SK-N-DZ (cell line): ENCODE measurements around the gene FBH1.
"Not testable (repeated sequence)": the region's sequence is repeated elsewhere in the genome, so short reads cannot be mapped to it uniquely, and the experiment has no call there.

Experiments used
- DNase-seq: peaks from one replicate; pipeline ENCODE4 v3.0.0-alpha.2; 2015; ENCODE audit warnings: low spot score

Gene FBH1

DNA sequence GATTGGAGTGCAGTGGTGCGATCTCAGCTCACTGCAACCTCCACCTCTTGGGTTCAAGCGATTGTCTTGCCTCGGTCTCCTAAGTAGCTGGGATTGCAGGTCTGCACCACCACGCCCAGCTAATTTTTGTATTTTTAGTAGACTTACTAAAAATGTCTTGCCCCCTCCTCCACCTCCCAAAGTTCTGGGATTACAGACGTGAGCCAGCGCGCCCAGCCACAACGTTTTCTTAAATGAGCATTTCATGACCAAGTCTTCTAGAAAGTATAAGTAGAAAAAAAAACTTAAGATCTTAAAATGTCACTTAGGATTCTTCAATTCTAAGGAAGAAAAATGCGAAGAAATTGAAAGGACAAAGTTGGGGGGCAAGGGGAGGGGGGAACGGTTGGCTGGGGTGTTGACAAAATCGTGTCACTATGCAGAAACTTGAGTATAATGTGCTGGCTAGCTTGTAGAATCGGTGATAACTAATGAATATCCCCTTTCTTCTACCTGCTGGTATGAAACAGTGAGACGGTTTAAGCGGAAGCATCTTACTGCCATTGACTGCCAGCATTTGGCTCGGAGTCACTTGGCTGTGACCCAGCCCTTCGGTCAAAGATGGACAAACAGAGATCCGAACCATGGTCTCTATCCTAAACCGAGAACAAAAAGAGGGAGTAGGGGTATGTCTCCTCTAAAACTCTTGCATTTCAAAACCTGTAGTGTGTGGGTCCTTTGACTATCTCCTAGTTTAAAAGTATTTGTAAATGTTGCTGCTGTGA is 12.7 kb downstream of the FBH1 start:
- DNase-seq, result no peak

DNA sequence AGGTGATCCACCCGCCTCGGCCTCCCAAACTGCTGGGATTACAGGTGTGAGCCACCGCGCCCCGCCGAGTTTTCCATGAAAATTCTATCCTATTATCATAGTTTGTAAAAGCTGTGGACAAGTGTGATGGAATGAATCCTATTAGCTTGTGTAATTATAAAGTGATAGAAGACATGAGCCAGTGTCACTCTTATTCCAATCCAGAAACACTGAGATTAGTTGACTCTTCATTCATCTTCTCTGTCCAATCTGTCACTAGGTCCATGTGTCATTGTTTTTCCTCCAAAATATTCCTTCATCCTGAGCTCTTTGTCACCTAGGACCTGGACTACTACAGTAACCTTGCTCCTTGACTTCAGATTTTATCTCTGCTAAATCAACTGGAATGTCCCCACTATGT is 13.5 kb downstream of the FBH1 start:
- no peak for DNase-seq

DNA sequence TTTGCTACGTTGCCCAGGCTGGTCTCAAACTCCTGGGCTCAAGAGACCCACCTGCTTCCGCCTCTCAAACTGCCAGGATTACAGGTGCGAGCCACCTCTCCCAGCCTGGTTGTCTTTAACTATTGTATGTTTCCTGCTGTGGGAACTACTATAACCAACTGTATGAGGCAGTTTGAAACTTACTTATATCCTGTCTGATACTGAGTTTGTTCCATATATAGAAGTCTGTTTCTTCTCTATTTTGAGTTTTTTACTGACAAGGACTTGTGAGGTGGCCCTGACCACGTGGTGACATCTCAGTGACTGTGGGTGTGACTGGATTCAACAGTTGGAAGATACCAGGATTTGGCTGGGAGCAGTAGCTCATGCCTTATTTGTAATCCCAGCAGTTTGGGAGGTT is 14.2 kb downstream of the FBH1 start:
- no peak for DNase-seq

DNA sequence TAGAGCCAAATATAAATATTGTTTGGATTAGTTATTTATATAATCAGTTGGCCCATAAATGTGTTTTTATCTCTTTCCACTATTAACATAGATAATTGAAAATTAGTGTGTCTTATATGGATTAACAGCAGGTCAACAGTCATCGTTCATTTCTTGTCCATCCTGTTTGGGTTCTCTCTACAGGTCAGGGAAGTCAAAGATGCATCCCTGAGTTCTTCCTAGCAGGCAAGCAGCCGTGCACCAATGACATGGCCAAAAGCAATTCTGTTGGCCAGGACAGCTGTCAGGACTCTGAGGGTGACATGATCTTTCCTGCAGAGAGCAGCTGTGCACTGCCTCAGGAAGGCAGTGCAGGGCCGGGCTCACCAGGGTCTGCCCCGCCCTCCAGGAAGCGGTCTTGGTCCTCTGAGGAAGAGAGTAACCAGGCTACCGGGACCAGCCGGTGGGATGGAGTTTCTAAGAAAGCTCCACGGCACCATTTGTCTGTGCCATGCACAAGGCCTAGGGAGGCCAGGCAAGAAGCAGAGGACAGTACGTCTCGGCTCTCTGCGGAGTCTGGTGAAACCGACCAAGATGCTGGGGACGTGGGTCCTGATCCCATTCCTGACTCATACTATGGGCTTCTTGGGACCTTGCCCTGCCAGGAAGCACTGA is 15.9 kb downstream of the FBH1 start:
- no peak for DNase-seq

DNA sequence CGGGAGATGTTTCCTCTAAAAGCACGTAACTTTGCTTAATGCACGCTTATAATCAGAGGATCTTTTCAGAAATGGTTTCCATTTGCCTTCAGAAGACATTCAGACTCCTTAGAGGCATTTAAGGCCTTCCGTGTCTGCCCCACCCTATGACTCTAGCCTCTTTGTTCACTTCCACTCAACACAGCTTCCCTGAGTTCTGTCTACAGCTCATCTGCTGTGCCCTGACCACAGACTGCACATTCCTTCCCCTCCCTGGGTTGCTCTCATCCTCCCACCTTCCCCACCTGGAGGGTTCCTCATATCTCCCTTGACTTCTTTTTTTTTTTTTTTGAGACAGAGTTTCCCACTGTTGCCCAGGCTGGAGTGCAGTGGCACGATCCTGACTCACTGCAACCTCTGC is 16.6 kb downstream of the FBH1 start:
- no peak for DNase-seq

DNA sequence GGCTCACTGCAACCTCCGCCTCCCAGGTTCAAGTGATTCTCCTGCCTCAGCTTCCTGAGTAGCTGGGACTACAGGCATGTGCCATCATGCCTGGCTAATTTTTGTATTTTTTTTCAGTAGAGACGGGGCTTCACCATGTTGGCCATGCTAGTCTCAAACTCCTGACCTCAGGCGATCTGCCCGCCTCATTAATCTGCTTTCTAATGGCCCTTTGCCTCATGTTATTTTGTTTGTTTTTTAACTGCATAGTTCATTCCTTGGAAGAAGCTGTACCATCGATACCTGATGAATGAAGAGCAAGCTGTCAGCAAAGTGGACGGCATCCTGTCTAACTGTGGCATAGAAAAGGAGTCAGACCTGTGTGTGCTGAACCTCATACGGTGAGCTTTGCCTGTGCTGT is 18.6 kb downstream of the FBH1 start:
- not testable (repeated sequence) for DNase-seq

DNA sequence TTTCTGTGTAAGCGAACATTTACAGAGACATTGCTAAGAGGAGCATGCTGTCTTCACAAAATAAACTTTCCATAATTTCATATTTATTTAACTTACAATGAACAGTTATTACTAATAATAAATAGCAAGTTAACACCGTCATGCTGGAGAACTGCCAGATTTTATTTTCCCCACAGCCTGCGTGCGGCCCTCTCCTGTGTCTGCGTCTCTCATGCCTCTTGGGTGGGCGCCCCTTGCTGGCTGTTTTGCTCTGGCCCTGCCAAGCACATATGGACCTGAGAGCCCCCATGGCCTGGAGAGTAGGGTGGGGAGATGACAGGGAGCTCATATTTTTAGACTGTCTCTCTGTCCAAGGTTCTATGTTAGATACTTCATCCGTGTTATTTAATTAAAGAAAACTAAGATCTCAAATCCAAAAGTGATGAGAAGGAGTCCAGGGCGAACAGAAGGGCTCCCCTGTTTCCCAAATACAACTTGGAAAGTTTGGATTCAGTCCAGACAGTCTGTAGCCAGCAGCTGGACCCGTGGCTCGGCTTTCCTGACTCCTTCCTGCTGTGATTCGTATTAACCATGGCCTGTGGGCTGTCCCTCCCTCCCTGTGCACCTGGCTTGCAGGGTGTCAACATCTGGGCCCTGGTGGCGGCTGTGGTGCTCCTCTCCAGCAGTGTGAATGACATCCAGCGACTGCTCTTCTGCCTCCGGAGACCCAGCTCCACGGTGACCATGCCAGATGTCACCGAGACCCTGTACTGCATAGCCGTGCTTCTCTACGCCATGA is 20.5 kb downstream of the FBH1 start:
- no peak for DNase-seq

DNA sequence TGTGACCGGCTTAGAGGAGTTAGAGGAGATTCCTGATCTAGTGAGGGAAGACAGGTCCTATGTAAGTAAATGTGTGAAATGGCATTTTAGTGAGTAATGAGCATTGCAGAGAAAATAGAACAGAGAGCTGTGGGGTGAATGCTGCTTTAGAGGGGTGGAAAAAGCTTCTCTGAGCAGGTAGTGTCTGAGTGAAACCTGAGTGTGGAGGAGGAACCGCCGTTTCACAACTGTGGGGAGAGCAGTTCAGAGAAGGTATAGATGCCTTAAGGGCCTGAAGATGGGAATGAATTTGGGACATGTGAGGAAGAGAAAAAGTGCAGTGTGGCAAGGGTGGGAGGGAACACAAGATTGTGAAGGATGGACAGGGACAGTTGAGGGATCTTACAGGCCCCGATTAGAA is 21.6 kb downstream of the FBH1 start:
- no peak for DNase-seq

DNA sequence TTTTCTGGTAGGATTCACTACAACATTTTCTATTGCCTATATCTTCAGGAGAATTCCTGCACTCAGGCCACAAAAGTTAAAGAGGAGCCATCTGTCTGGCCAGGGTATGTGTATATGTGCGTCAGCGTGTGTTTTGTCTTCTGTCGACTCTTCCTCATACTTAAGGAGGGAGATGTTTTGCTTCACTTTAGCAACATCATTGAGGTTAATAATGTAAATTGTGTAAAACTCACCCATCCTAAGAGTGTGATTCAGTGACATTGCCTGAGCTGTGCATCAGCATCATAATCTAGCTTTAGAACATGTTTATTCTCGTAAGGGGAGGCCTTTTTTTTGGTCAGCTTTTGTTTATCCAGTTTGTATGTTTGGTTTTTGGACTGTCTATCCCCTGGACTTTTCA is 23.7 kb downstream of the FBH1 start:
- DNase-seq, result no peak

DNA sequence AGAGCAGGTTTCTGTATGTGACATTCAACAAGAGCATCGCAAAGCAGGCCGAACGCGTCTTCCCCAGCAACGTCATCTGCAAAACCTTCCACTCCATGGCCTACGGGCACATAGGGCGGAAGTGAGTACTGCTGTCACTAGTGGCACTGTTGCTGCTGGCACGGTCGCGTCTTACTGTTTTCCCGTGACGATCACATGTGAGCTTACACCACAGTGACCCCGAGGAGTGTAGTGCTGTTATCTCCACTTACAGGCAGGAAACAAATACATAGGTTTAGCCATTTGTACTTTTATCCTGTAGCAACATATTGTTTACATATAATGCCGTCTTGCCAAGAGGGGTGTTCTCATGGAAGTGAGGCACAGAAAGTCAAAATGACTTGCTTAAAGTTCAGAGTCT is 25.4 kb downstream of the FBH1 start:
- no peak for DNase-seq

DNA sequence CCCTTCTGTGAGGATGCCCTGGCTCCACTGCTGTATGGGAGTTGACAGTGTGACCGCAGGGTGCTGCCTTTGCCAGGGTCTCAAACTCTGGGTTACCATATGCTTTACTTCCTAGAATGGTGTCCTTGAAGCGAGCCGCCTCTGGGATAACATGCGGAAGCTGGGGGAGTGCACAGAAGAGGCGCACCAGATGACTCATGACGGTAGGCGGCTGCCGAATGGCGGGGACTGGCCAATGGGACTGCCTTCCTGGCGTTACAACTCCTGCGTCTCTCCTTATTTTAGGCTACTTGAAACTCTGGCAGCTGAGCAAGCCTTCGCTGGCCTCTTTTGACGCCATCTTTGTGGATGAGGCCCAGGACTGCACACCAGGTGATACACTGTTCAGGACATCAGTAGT is 27.3 kb downstream of the FBH1 start:
- DNase-seq, result no peak

DNA sequence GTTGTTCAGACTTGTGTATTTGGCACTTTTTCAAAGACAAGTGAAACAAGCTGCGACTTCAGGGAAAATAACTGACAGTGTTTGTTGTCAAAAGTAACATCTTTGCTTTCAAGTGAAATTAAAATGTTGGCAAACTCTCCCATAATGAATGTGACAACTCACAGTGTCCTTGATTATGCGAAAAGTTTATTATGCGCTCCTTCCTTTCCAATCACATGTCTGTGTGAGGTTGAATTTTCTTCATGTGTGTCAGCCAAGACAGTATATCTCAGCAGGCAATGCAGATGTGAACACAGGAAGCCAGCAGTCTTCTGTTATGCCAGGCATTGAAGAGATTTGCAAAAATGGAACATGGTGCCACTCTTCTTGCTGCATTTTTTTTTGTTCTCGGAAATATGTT is 28.7 kb downstream of the FBH1 start:
- no peak for DNase-seq

DNA sequence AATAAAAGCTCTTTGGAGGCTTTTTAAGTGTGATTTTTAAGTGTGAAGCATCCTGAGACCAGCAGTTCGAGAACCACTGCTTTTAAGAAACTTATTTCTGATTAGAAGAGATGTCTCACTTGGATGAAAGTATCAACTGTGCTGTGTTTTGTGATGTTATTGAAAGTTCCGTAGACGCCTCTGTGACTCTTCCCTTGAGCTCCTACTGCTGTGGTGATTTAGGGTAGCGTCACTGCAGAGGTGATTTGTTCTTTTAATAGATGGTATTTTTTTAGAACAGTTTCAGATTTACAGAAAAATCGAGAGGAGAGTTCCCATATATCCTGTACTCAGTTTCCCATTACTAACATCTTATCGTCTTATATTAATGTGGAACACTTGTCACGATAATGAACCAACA is 29.5 kb downstream of the FBH1 start:
- no peak for DNase-seq

DNA sequence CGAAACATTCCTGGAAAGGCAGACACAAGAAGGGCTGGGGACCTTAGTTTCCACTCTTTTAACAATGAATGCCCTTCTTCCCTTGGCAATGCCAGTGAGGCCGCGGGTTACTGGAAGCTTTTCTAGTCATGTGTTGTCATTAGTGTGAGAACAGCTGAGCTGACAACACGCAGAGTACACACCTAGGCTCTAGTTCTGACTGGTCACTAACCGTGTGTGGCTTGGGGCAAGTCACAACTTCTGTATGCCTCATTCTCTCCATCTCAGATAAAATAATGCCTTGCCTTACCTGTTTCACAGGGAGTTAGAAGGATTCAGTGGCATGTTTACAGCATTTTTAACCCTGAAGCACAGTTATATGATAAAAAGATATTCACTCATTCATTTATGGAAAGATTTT is 31.7 kb downstream of the FBH1 start:
- DNase-seq, result no peak

DNA sequence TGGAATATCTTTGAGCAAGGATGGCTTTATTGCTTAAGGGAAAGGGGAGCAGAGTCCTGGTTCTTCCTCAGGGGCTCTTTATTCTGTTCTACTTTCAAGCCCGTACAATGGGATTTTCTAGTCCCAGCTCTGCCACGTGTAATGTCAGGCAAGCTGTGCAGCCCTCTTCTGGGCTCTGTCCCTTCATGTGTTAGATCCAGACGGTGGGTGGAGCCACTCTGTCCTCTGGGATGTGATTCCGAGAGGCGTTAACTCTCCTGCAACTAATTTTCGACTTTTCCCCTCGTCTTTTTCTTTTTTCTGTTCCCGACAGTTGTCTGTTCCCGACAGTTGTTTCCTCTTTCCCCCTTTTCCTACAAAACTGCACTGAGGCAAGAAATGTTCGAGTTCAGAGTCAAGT is 34.8 kb downstream of the FBH1 start:
- no peak for DNase-seq

DNA sequence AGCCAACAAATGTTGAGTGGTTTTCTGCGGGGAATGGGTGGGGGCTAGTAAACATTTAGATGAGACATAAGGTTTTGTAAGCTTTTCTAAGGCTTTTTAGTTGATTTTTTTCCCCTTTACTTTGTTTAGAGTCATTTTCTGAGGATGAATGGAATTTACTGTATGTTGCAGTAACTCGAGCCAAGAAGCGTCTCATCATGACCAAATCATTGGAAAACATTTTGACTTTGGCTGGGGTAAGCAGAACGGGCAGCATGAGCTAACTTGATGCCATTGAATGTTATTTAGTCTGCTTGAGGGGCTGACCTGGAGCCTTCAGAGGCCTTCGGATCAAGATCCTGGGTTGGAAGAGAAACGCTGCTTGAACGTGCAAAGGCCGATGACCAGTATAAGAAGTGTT is 37.3 kb downstream of the FBH1 start:
- no peak for DNase-seq

DNA sequence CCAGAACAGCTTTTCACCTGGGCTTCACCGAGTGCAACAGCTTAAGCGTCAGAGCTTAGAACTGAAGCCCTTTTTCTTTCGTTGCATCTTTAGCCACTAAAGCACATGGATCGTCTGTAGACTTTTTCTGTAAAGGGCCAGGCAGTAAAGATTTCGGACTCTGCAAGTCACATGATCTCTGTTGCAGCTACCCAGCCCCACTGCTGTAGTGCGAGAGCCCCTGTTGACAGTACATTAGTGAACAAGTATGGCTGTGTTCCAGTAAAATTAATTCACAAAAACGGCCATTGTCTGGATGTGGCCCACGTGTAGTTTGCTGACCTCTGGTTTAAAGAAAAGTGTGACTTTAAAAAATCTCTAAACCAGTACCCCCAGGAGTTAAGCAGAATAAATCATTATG is 39.4 kb downstream of the FBH1 start:
- DNase-seq, result no peak

DNA sequence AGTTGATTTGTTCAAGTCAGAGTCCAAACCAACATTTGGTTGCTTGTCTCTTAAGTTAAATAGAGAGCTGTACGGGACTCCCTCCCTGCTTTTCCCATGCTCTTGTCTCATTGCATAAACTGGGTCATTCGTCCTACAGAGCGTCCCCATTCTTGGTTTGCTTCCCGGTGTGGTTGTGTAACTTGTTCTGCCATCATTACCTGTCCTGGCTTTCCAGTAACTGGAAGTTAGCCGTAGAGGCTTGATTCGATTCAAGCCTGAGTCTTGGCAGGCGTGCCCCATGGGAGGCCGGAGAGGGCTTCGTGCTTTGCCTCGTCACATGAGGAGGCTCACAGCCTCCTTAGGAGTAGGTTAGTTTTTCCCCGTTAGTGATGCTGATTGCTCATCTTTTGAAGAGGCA is 40.2 kb downstream of the FBH1 start:
- DNase-seq, result no peak

DNA sequence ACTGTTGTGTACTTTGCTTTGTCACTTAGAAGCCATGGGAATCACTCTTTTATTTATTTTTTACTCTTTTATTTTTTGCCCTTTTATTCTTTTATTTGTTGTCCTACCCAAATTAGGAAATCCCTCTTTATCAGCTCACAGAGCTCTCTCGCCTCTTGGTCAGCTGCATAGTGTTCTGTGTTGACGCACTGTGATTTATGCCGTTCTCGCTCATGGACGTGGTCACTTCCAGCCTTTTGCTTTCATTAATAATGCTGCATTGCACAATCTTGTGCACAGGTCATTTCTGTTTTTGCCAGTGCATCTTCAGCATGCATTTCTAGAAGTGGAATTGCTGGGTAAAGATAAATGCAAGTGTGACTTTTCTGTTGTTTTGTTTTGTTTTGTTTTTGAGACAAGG is 42.3 kb downstream of the FBH1 start:
- no peak for DNase-seq

DNA sequence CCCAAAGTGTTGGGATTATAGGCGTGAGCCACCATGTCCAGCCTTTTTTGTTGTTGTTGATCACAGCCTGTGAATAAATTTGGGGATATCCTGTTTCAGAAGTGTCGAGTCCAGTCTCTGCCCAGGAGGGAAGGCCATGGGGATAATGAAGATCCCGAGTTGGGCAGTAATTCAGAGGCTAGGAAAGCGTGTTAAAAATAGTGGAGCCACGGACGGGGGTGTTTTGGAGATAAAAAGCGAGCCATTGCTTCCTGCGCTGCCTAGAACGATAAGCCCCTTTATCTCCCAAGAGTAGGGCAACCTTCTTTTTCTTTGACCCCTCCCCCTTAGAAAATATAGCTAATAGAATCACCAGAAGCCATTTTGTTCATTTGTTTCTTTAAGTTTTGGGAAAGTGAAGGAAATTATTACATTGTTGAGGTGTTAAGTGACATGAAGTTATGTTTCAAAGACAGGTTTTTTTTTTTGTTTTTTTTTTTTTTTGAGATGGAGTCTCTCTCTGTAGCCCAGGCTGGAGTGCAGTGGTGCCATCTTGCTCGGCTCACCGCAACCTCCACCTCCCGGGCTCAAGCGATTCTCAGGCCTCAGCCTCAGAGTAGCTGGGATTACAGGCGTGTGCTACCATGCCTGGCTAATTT is 44.0 kb downstream of the FBH1 start:
- no peak for DNase-seq

DNA sequence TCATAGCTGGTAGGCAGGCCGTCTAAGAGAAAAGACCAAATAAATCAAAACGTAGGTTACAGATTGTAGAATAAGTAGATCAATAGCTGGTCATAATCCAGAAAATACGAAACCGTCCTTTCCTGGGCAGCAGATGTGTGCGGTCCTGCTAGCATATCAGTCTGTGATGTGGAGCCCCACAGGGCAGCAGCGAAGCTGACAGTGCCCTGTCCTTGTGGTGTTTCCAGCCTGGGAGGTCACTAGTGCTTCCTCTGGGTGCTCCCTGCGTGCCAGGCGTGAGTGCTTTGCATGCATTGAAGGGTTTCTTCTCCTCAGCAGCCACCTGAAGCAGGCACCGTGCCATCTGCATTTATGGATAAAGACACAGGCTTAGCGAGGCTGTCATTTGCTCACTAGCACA is 45.6 kb downstream of the FBH1 start:
- no peak for DNase-seq

DNA sequence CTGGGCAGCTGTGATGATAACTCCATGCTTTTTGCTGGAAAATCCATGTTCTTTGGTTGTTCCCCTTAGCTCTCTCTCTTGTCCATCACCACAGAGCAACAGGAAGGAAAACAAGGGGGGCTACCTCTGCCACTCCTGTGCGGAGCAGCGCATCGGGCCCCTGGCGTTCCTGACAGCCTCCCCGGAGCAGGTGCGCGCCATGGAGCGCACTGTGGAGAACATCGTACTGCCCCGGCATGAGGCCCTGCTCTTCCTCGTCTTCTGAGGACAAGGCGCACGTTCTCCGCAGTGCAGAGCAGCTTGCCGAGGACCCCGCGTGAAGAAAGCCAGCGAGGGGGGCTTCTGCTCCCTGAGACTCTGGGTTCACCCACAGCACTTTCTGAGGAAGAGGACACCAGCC is 47.0 kb downstream of the FBH1 start:
- no peak for DNase-seq
